Type B pancreatic cell (in vitro differentiated cells): ENCODE results near the gene ATP9A. TPM values are rescaled to one million over a fixed set of nuclear protein-coding genes. Genes with fewer than 3 reads are reported as not detected.
"Not testable (repeated sequence)": the region's sequence is repeated elsewhere in the genome, so short reads cannot be mapped to it uniquely, and the experiment has no call there.

Experiments used
- DNase-seq: peaks from one replicate; pipeline ENCODE4 v3.0.0; 2021; ENCODE audit warnings: mixed read lengths; ENCODE audit not compliant: unreplicated experiment; ENCODE audit errors: extremely low spot score
- H3K27ac Mint-ChIP-seq: 2 replicates; pipeline ENCODE4 v1.8.0; 2021; ENCODE audit warnings: mild to moderate bottlenecking, mixed read lengths
- H3K27me3 Mint-ChIP-seq: 2 replicates; pipeline ENCODE4 v1.8.0; 2021; ENCODE audit warnings: mixed read lengths
- H3K36me3 Mint-ChIP-seq: 2 replicates; pipeline ENCODE4 v1.8.0; 2021; ENCODE audit warnings: mixed read lengths
- H3K4me1 Mint-ChIP-seq: one replicate; pipeline ENCODE4 v1.8.0; 2021; ENCODE audit warnings: mixed read lengths; ENCODE audit not compliant: unreplicated experiment
- H3K4me3 Mint-ChIP-seq: 2 replicates; pipeline ENCODE4 v1.8.0; 2021; ENCODE audit warnings: mild to moderate bottlenecking, mixed read lengths
- H3K9me3 Mint-ChIP-seq: 2 replicates; pipeline ENCODE4 v1.8.0; 2021; ENCODE audit warnings: mixed read lengths
- total RNA-seq: library from RNA; stranded (reverse); gene quantifications from 2 replicates; pipeline ENCODE4 v1.2.1, GENCODE V29; 2021; ENCODE audit warnings: low replicate concordance
- TF ChIP-seq, protein P1 (sequence below): fragments of 200-600 bp; sonication (generic); conservative IDR thresholded peaks from 2 replicates; pipeline ENCODE4 v1.5.0; 2021; ENCODE audit warnings: antibody characterized with exemption, mild to moderate bottlenecking

The ATP9A gene
- total RNA-seq, 1 donor from 2014 or later: 55.8 TPM

DNA sequence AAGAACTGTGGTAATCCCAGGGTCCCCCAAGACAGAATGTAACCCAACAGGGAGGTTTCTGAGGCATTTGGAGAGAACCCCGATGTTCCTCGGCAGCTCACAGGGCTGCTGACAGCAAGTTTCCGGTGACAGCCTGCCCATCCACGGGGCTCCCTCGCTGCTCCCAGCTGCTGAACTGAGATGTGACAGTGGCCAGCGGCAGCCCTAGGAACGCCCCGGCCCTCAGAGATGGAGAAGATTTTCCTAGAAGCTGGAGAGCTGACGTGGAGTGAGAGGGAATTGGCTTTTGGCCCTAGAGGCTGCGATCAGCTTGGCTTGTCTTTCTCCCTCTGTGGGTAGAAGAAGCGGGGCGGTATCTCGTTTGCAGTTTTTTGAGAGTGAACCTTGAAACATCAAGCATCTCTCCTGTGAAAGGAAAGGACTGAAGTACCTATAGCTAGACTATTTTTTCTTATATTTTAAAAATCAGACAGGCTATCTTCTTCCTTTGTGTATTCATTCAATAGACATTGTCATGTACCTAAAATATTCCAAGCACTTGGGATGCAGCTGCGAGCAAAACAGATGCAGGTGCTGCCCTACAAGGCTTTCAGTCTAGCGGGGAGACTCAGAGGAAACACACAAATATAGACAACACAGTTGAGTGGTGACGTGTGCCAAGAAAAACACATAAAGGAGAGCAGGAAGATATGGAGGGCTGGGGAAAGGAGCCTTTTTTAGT is 197.3 kb downstream of the ATP9A start:
- no peaks in the 10 kb centered on the region for H3K36me3 Mint-ChIP-seq
- peaks cover 31% of the 10 kb centered on the region for H3K27me3 Mint-ChIP-seq
- no peak for DNase-seq
- H3K9me3 Mint-ChIP-seq: no peaks in the 10 kb centered on the region
- H3K4me3 Mint-ChIP-seq: no peak overlapping the region
- no peaks in the 10 kb centered on the region for H3K4me1 Mint-ChIP-seq
- H3K27ac Mint-ChIP-seq: no peak overlapping the region
- TF ChIP-seq, protein P1, sequence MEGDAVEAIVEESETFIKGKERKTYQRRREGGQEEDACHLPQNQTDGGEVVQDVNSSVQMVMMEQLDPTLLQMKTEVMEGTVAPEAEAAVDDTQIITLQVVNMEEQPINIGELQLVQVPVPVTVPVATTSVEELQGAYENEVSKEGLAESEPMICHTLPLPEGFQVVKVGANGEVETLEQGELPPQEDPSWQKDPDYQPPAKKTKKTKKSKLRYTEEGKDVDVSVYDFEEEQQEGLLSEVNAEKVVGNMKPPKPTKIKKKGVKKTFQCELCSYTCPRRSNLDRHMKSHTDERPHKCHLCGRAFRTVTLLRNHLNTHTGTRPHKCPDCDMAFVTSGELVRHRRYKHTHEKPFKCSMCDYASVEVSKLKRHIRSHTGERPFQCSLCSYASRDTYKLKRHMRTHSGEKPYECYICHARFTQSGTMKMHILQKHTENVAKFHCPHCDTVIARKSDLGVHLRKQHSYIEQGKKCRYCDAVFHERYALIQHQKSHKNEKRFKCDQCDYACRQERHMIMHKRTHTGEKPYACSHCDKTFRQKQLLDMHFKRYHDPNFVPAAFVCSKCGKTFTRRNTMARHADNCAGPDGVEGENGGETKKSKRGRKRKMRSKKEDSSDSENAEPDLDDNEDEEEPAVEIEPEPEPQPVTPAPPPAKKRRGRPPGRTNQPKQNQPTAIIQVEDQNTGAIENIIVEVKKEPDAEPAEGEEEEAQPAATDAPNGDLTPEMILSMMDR: no peak

DNA sequence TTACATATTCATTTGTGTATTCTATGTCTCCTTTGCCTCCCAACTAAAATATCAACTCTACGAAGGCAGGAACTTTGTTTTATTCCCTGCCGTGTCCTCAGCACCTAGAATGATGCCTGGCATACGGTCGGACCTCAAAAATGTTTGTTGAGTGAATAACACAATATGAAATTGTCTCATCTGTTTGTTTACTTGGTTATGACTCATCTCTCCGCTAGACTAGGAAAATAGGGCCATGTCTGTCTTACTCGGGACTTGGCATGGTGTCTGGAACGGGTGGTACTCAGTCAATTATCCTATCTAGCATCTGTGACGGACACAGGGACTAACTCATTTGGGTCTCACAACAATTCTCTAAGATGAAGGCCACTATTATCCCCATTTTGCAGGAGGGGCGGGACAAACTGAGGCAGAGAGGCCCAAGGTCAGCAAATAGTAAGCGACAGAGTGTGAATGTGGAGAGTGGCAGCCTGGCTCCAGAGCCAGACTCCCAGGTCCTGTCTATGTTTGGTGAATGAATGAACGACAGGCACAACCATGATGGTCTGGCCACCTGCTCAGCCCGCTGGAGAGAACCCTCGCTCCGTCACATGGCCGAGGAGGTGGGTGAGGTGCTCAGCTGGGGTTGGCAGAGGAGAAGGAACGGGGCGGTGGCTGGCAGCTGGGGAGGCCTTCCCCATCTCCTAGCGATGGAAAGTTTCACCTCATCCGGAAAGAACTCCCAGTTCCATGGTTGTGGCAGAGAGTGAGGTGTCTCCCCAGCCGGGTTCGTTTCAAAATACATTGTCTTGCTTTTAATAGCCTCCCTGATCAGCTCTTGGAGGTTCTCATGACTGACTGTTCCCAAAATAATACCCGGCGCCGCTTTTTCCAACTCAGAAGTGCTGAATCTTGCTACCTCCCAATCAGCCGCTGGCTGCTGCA is 198.1 kb downstream of the ATP9A start:
- no peak for DNase-seq
- TF ChIP-seq, protein P1: no peak
- H3K9me3 Mint-ChIP-seq: no peaks in the 10 kb centered on the region
- H3K36me3 Mint-ChIP-seq: no peaks in the 10 kb centered on the region
- no peak overlapping the region for H3K27ac Mint-ChIP-seq
- H3K4me1 Mint-ChIP-seq: no peaks in the 10 kb centered on the region
- no peak overlapping the region for H3K4me3 Mint-ChIP-seq
- peaks cover 37% of the 10 kb centered on the region for H3K27me3 Mint-ChIP-seq

GRCh38 chr20:51568533-51568932 is 199.7 kb downstream of the ATP9A start:
- not testable (repeated sequence) for H3K4me1 Mint-ChIP-seq, H3K27ac Mint-ChIP-seq, H3K4me3 Mint-ChIP-seq, DNase-seq, H3K36me3 Mint-ChIP-seq, H3K9me3 Mint-ChIP-seq
- H3K27me3 Mint-ChIP-seq: peaks cover 45% of the 10 kb centered on the region

DNA sequence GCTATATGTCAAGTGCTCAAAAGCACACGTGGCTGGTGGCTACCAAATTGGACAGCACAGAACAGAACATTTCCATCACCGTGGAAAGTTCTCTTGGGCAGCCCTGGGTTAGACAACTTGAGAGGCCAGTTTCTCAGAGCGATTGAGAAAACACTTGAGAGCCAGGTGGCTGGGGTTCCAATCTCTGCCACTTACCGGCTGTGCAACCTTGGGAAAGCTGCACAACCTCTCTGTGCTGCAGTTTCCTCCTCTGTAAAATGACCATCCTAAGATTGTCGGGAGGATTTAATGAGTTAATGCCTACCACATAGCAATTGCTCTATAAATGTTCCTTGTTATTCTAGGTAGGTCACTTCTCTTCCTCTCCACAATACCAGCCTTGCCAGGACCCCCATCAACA is 200.6 kb downstream of the ATP9A start:
- no peak overlapping the region for H3K27ac Mint-ChIP-seq
- H3K4me1 Mint-ChIP-seq: peaks cover 13% of the 10 kb centered on the region
- H3K36me3 Mint-ChIP-seq: no peaks in the 10 kb centered on the region
- no peak for DNase-seq
- H3K9me3 Mint-ChIP-seq: no peaks in the 10 kb centered on the region
- no peak overlapping the region for H3K4me3 Mint-ChIP-seq
- TF ChIP-seq, protein P1: no peak
- H3K27me3 Mint-ChIP-seq: peaks cover 54% of the 10 kb centered on the region

DNA sequence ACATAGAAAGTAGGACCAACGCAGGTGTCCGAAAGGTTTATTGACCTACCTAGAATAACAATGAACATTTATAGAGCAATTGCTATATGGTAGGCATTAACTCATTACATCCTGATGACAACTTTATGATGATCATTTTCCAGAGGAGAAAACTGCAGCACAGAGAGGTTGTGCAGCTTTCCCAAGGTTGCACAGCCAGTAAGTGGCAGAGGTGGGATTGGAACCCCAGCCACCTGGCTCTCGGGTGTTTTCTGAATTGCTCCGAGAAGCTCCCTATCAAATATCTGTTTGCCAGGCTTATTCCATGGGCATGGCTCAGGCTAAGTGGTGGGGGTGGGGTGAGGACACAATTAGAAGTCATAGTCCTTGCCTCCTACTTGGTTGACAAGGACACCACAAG is 201.6 kb downstream of the ATP9A start:
- H3K9me3 Mint-ChIP-seq: no peaks in the 10 kb centered on the region
- DNase-seq: no peak
- TF ChIP-seq, protein P1: no peak
- H3K27ac Mint-ChIP-seq: no peak overlapping the region
- peaks cover 16% of the 10 kb centered on the region for H3K4me1 Mint-ChIP-seq
- no peak overlapping the region for H3K4me3 Mint-ChIP-seq
- no peaks in the 10 kb centered on the region for H3K36me3 Mint-ChIP-seq
- H3K27me3 Mint-ChIP-seq: peaks cover 61% of the 10 kb centered on the region
